GM12878 (cell line): ENCODE measurements around the gene ME3. TPM values are rescaled to one million over a fixed set of nuclear protein-coding genes. Genes with fewer than 3 reads are reported as not detected.

ENCODE experiments used
- ATAC-seq: fragments of 200-7000 bp; cut with Tn5 transposase; 3 replicates; pipeline ENCODE4 v1.9.1; 2020; ENCODE audit warnings: mild to moderate bottlenecking, moderate library complexity
- BruUV-seq: library from RNA; stranded (reverse); fragments of 400-500 nt; replicated peaks from 2 replicates; lab custom pipeline; 2021; lab: Mats Ljungman, UMichigan
- CTCF ChIA-PET: fragments of 300-600 bp; sonication (Branson Sonifier 250); formaldehyde crosslinking; extraction: SDS; loops from one replicate; lab custom pipeline; 2021; ENCODE audit warnings: inconsistent platforms; lab: Yijun Ruan, JAX
- POLR2A ChIA-PET: fragments of 350-600 bp; formaldehyde crosslinking; extraction: SDS; loops from one replicate; lab custom pipeline; 2021; ENCODE audit warnings: inconsistent platforms; lab: Charles Lee
- RAD21 ChIA-PET: fragments of 300-600 bp; sonication (Branson Sonifier 250); formaldehyde crosslinking; loops from one replicate; lab custom pipeline; 2023; ENCODE audit warnings: antibody characterized with exemption; ENCODE audit not compliant: unreplicated experiment; lab: Charles Lee
- SMC1A ChIA-PET: fragments of 300-600 bp; sonication (Branson Sonifier 250); formaldehyde crosslinking; loops from one replicate; lab custom pipeline; 2023; ENCODE audit not compliant: unreplicated experiment, uncharacterized antibody; lab: Charles Lee
- DNase-seq: peaks from one replicate; pipeline ENCODE4 v3.0.0-alpha.2; 2011; ENCODE audit warnings: low read depth, low spot score
- FAIRE-seq: peaks from 3 replicates; lab custom pipeline; 2011; peaks lifted over from hg19 to GRCh38; lab: Jason Lieb, UNC
- H2AFZ ChIP-seq: 2 replicates; pipeline ENCODE4 v1.6.0; 2011; ENCODE audit warnings: low read depth, low read length, control low read depth; ENCODE audit not compliant: control insufficient read depth
- H3K27ac ChIP-seq: 2 replicates; pipeline ENCODE4 v1.5.1; 2011; ENCODE audit warnings: control low read depth; ENCODE audit not compliant: control insufficient read depth, insufficient read depth
- H3K27me3 ChIP-seq, 2 experiments: replicated peaks in 1 of 2; 2 replicates each; pipeline versions ENCODE4 v1.6.0 to v1.6.1; 2011; ENCODE audit warnings: low read length in 1 of 2; ENCODE audit not compliant: control insufficient read depth in 2 of 2, insufficient read depth in 2 of 2
- H3K36me3 ChIP-seq, 2 experiments: 2 replicates each; pipeline ENCODE4 v1.5.1; 2011; ENCODE audit warnings: low read length in 1 of 2; ENCODE audit not compliant: control insufficient read depth in 2 of 2, insufficient read depth in 2 of 2
- H3K4me1 ChIP-seq: 2 replicates; pipeline ENCODE4 v1.6.1; 2011; ENCODE audit warnings: mild to moderate bottlenecking, low read length, moderate library complexity, mixed read lengths; ENCODE audit not compliant: control insufficient read depth, insufficient read depth
- H3K4me2 ChIP-seq: 2 replicates; pipeline ENCODE4 v1.6.0; 2011; ENCODE audit warnings: control low read depth; ENCODE audit not compliant: control insufficient read depth, insufficient read depth
- H3K4me3 ChIP-seq: fragments of 200-600 bp; sonication (generic); 2 replicates; pipeline ENCODE4 v1.5.1; 2016
- H3K79me2 ChIP-seq: 2 replicates; pipeline ENCODE4 v1.6.0; 2011; ENCODE audit warnings: low read length; ENCODE audit not compliant: control insufficient read depth, insufficient read depth
- H3K9ac ChIP-seq: 2 replicates; pipeline ENCODE4 v1.8.0; 2011; ENCODE audit warnings: low read length, control low read depth, mixed read lengths; ENCODE audit not compliant: control insufficient read depth, insufficient read depth
- H3K9me3 ChIP-seq: replicated peaks from 3 replicates; pipeline ENCODE4 v1.5.1; 2011; ENCODE audit warnings: mild to moderate bottlenecking, low read length; ENCODE audit not compliant: control insufficient read depth, insufficient read depth
- H4K20me1 ChIP-seq: 2 replicates; pipeline ENCODE4 v1.6.0; 2011; ENCODE audit not compliant: control insufficient read depth, insufficient read depth
- TBL1XR1 ChIP-seq: IDR thresholded peaks from 2 replicates; pipeline ENCODE4 v1.6.1; 2012; ENCODE audit warnings: low read depth, low read length, improper control_type of control experiment
- WGBS: methylation state at CpG from one replicate; pipeline ENCODE4 v1.1.6; 2016; ENCODE audit warnings: low lambda C conversion rate; ENCODE audit not compliant: insufficient replicate concordance, insufficient coverage; ENCODE audit errors: missing lambda C conversion rate; 5-methylcytosine and 5-hydroxymethylcytosine counted together
- in situ Hi-C: fragments of 300-500 bp; cut with MboI; formaldehyde crosslinking; loops from 9 replicates; pipeline ENCODE4 v1.14.3; 2018; ENCODE audit warnings: mixed read lengths
- intact Hi-C: fragments of 100-400 bp; cut with micrococcal nuclease; formaldehyde crosslinking; loops from one replicate; pipeline ENCODE4 v1.14.2; 2022; ENCODE audit not compliant: unreplicated experiment
- polyA plus RNA-seq, 11 experiments: library from polyadenylated mRNA; depleted of rRNA in 4 of 11; unstranded in 6 of 11; stranded (reverse) in 5 of 11; fragments of >200 nt; fragmentation: Nextera tagmentation in 4 of 11; fragmentation: Illumina TruSeq in 1 of 11; extraction: Ambion mirVana in 4 of 11; extraction: Trizol in 1 of 11; gene quantifications; 1 replicate in 1 of 11; 2 replicates in 10 of 11; pipeline versions ENCODE4 v1.2.1 to v1.2.3, GENCODE V29; 2011 to 2016; ENCODE audit warnings: inconsistent platforms in 2 of 11, missing spikeins in 2 of 11, low read depth in 1 of 11
- total RNA-seq, 4 experiments: library from RNA; depleted of rRNA in 3 of 4; stranded (reverse); fragments of >200 nt in 3 of 4; fragmentation: Illumina TruSeq in 1 of 4; extraction: Trizol in 1 of 4; gene quantifications; 2 replicates each; pipeline versions ENCODE4 v1.2.1 to v1.2.3, GENCODE V29; 2013 to 2021
- TF ChIP-seq, protein P1 (sequence below): fragments of 450-650 bp; IDR thresholded peaks from 2 replicates; pipeline ENCODE4 v1.6.1; 2018; ENCODE audit warnings: borderline replicate concordance, mild to moderate bottlenecking; ENCODE audit not compliant: partially characterized antibody

ME3 gene
- total and polyA plus RNA-seq, 10 of the 15 experiments (the other 5 are each of a cell fraction or from before 2014, with no cell fraction given) = 0.06 to 0.40 (median 0.19) TPM; not detected in 2

DNA sequence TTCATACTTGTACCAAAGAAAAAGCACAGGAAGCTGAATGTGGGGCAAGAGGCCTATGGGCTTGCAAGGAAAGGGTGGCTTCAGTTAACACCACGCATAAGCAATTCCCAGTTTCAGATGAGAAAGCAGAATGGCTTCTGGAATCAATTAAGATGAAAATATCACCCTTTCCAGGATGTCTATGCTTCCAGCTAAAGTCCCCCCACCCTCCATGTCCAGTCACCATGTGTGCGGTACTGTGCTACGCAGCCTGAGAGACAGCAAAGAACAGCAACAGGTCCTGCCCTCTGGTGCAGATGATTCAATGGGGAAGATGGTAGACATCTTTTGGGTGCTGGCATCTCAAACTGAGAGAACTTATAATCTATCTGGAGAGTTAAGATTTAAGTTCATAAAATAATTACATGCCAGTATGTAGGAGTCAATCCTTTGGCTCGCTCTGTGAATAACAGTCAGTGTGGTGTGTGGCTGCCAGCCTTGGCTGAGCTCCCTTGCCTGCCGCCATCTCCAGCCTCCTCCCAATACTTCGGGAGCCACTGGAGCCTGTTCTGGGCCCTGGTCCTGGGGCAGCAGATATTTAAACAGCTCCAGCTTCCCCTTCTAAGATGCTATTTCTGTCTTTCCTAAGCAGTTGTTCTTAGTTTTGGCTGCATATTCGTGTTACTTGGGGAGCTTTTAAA lies 44.5 kb downstream of the ME3 start (continued):
- TF ChIP-seq TBL1XR1 = no peak

DNA sequence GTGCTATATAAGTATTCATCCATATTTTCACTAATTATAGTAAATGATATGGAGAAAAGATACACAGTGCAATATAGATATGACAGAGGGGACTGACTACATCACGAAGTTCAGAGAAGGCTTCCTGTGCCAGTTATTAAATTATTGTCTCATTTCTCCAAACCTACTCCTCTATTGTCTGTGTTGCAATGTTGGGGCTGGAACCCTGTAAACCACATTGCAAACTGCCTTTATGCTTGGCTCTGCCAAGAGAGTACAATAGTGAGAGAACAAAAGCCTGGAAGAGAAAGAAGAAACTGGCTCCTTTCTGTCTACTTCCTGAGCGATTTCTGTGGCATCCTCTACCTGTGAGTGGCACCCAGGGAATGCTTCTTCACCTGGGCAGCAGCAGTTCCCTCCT lies 46.4 kb downstream of the ME3 start:
- ChIA-PET POLR2A (no interaction called here), SMC1A (no interaction called here), CTCF (interaction anchor here (1.7 kb wide), 1 partner anchor 33 kb away, joined by 3 read pairs; no protein-coding TSS in a partner anchor), RAD21 (no interaction called here)
- H3K79me2 ChIP-seq = no peaks in the 10 kb centered on the region
- no peak overlapping the region for H3K4me2 ChIP-seq
- TF ChIP-seq, protein P1, sequence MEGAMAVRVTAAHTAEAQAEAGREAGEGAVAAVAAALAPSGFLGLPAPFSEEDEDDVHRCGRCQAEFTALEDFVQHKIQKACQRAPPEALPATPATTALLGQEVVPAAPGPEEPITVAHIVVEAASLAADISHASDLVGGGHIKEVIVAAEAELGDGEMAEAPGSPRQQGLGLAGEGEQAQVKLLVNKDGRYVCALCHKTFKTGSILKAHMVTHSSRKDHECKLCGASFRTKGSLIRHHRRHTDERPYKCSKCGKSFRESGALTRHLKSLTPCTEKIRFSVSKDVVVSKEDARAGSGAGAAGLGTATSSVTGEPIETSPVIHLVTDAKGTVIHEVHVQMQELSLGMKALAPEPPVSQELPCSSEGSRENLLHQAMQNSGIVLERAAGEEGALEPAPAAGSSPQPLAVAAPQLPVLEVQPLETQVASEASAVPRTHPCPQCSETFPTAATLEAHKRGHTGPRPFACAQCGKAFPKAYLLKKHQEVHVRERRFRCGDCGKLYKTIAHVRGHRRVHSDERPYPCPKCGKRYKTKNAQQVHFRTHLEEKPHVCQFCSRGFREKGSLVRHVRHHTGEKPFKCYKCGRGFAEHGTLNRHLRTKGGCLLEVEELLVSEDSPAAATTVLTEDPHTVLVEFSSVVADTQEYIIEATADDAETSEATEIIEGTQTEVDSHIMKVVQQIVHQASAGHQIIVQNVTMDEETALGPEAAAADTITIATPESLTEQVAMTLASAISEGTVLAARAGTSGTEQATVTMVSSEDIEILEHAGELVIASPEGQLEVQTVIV = no peak
- in situ Hi-C loops (no loop called here), intact Hi-C loops (no loop called here)
- H2AFZ ChIP-seq = no peak overlapping the region
- no peak overlapping the region for H3K27ac ChIP-seq
- no peak overlapping the region for H3K4me3 ChIP-seq
- no peaks in the 10 kb centered on the region for H4K20me1 ChIP-seq
- ATAC-seq (no peak), DNase-seq (no peak), FAIRE-seq (no peak)
- H3K4me1 ChIP-seq = no peaks in the 10 kb centered on the region
- no peaks in the 10 kb centered on the region for H3K36me3 ChIP-seq
- no peak overlapping the region for H3K9ac ChIP-seq
- peaks cover 0 to 6% of the 10 kb centered on the region in 2 experiments; a peak in 2 of 4 replicates for H3K27me3 ChIP-seq
- 3% methylated on average over 2 of the region's 2 CpGs for WGBS
- H3K9me3 ChIP-seq = no peaks in the 10 kb centered on the region
- no TSS peak for BruUV-seq
